Upper lobe of left lung (tissue), 6 donors: ENCODE results near the gene RABEP1. TPM values are rescaled to one million over a fixed set of nuclear protein-coding genes. Genes with fewer than 3 reads are reported as not detected.

Experiments used
- ATAC-seq, 2 donors: fragments of 200-7000 bp; cut with Tn5 transposase; one replicate each; pipeline ENCODE4 v1.9.1; 2022; ENCODE audit warnings: mild to moderate bottlenecking in 2 of 2, moderate library complexity in 2 of 2; ENCODE audit not compliant: low FRiP score in 2 of 2
- DNase-seq, 2 donors: peaks; one replicate each; pipeline ENCODE4 v3.0.0-alpha.2; 2019 to 2020
- H3K27ac ChIP-seq, 4 donors: fragments of 200-600 bp; sonication (generic); one replicate each; pipeline ENCODE4 v1.5.1; 2016 to 2019
- H3K27me3 ChIP-seq, 4 donors: fragments of 200-600 bp; sonication (generic); one replicate each; pipeline ENCODE4 v1.5.1; 2017 to 2019
- H3K36me3 ChIP-seq, 4 donors: fragments of 200-600 bp; sonication (generic); one replicate each; pipeline ENCODE4 v1.5.1; 2016 to 2019
- H3K4me1 ChIP-seq, 4 donors: fragments of 200-600 bp; sonication (generic); one replicate each; pipeline ENCODE4 v1.5.1; 2018 to 2019
- H3K4me3 ChIP-seq, 4 donors: fragments of 200-600 bp; sonication (generic); one replicate each; pipeline ENCODE4 v1.5.1; 2017 to 2019; ENCODE audit warnings: mild to moderate bottlenecking in 2 of 4, moderate library complexity in 1 of 4
- H3K9me3 ChIP-seq, 4 donors: fragments of 200-600 bp; sonication (generic); one replicate each; pipeline ENCODE4 v1.5.1; 2018 to 2019
- EP300 ChIP-seq, 4 donors: sonication (generic); formaldehyde crosslinking; IDR thresholded peaks; one replicate each; pipeline ENCODE4 v1.5.1; 2017; ENCODE audit warnings: antibody characterized with exemption in 4 of 4, control low read depth in 2 of 4
- POLR2A ChIP-seq, 4 donors: fragments of 450-650 bp; IDR thresholded peaks; one replicate each; pipeline ENCODE4 v1.5.1; 2016 to 2017; ENCODE audit warnings: antibody characterized with exemption in 4 of 4, mild to moderate bottlenecking in 2 of 4
- POLR2AphosphoS5 ChIP-seq, 2 donors: sonication (generic); formaldehyde crosslinking; IDR thresholded peaks; one replicate each; pipeline ENCODE4 v1.5.1; 2017; ENCODE audit warnings: antibody characterized with exemption in 2 of 2
- WGBS, 2 donors: methylation state at CpG; one replicate each; pipeline ENCODE4 v1.1.5; 2017 to 2018; 5-methylcytosine and 5-hydroxymethylcytosine counted together
- total RNA-seq, 6 donors: library from RNA; depleted of rRNA in 4 of 6; stranded (reverse); fragments of >200 nt in 4 of 6; gene quantifications; one replicate each; pipeline versions ENCODE4 v1.1.0 to v1.2.1, GENCODE V29; 2016 to 2021
- TF ChIP-seq, protein P1 (sequence below), 6 experiments: fragments of 450-650 bp in 4 of 6; fragments of 200-600 bp in 2 of 6; sonication (generic) in 2 of 6; IDR thresholded peaks; one replicate each; pipeline ENCODE4 v1.5.1; 2016 to 2019; ENCODE audit warnings: antibody characterized with exemption in 6 of 6
- donor health status: DM: no; HTN: no; CAD: no; lungs with moderate emphysema.
- donor health status: DM: no; HTN: yes; CAD: no; lungs with severe emphysema.

RABEP1 gene
- total RNA-seq, 6 donors from 2014 or later, result 36.1 to 81.7 (median 39.6) TPM

DNA sequence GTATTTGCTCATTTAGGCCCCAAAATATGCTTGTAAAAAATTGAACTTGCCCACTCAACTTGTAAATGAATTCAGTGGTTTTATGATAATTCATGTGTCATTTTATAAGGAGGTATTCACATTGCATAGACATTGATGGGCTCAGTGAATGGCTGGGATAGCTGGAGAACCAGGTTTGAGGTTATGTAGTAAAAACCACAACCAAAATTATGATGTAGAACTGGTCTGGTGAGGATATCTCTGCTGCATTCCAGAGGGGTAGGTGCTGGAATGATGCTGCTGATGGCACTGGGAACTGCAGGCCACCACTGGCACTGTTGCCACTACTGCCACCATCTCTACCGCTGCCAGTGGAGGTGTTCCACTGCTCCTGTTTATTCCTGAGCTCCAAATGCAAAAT, 21.5 kb upstream of the RABEP1 start:
- Histone ChIP-seq H3K9me3 (no peaks in the 10 kb centered on the region), H3K4me3 (no peak overlapping the region), H3K27me3 (no peaks in the 10 kb centered on the region), H3K36me3 (no peaks in the 10 kb centered on the region), H3K4me1 (no peaks in the 10 kb centered on the region), H3K27ac (no peak overlapping the region)
- WGBS, 2 donors, result 86% methylated on average over 1 of the region's 1 CpG; no CpG with 5 or more reads in 1 of the 2 donors
- no peak for TF ChIP-seq POLR2AphosphoS5 (IDR thresholded peaks at IDR 0.05)
- TF ChIP-seq, protein P1, sequence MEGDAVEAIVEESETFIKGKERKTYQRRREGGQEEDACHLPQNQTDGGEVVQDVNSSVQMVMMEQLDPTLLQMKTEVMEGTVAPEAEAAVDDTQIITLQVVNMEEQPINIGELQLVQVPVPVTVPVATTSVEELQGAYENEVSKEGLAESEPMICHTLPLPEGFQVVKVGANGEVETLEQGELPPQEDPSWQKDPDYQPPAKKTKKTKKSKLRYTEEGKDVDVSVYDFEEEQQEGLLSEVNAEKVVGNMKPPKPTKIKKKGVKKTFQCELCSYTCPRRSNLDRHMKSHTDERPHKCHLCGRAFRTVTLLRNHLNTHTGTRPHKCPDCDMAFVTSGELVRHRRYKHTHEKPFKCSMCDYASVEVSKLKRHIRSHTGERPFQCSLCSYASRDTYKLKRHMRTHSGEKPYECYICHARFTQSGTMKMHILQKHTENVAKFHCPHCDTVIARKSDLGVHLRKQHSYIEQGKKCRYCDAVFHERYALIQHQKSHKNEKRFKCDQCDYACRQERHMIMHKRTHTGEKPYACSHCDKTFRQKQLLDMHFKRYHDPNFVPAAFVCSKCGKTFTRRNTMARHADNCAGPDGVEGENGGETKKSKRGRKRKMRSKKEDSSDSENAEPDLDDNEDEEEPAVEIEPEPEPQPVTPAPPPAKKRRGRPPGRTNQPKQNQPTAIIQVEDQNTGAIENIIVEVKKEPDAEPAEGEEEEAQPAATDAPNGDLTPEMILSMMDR (IDR thresholded peaks at IDR 0.05), result no peak
- TF ChIP-seq POLR2A (IDR thresholded peaks at IDR 0.05), result no peak
- DNase-seq (no peak), ATAC-seq (no peak)

DNA sequence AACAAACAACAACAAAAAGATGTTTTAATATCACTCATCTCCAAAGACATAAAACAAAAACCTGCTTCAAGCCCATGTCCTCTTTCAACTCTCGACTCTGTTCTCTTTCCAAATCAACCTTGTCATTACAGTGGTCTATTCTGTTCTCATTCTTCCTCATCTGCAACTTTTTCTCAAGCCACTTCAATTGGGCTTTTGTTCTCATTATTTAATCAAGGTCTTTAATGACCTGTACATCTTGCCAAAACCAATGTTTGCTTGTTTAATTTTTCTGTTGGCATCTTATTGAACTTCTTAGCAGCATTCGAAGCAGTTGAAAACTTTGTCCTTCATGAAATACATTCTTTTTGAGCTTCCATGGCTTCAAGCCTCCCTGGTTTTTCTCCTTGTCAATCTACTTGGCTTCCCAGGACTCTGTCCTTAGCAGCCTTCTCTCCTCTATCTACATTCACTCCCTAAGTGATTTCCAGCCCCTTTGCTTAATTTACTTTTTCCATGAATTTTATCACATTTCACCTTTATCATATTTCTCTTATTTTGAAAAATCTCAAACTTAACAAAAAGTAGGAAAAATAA, 19.6 kb upstream of the RABEP1 start:
- TF ChIP-seq EP300 (IDR thresholded peaks at IDR 0.05) (no peak), POLR2A (IDR thresholded peaks at IDR 0.05) (no peak), POLR2AphosphoS5 (IDR thresholded peaks at IDR 0.05) (no peak)
- TF ChIP-seq, protein P1 (IDR thresholded peaks at IDR 0.05), result no peak
- ATAC-seq, result no peak
- WGBS, 2 donors, result 53% methylated on average over 2 of the region's 2 CpGs
- H3K27ac ChIP-seq, result no peak overlapping the region
- H3K4me1 ChIP-seq, result no peaks in the 10 kb centered on the region
- no peaks in the 10 kb centered on the region for H3K9me3 ChIP-seq
- no peak for DNase-seq
- no peak overlapping the region for H3K4me3 ChIP-seq
- no peaks in the 10 kb centered on the region for H3K36me3 ChIP-seq
- H3K27me3 ChIP-seq, result no peaks in the 10 kb centered on the region

DNA sequence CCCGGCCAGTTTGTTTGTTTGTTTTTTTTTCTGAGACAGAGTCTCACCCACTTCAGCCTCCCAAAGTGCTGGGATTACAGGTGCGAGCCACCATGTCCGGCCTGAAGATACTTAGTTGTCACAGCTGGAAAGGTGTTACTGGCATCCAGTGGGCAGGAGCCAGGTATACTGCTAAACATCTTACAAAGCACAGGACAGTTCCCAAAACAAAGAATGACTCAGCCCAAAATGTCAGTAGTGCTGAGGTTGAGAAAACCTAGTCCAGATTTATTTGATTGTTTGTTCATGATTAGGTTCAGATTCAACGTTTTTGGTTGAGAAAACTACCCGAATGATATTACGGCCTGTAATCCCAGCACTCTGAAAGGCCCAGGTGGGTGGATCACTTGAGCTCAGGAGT, 18.6 kb upstream of the RABEP1 start:
- DNase-seq (no peak), ATAC-seq (no peak)
- no peak overlapping the region for H3K4me3 ChIP-seq
- H3K27ac ChIP-seq, result no peak overlapping the region
- H3K27me3 ChIP-seq, result no peaks in the 10 kb centered on the region
- no peaks in the 10 kb centered on the region for H3K4me1 ChIP-seq
- H3K36me3 ChIP-seq, result no peaks in the 10 kb centered on the region
- WGBS, 2 donors, result 90 to 95% methylated on average over 6 of the region's 6 CpGs
- TF ChIP-seq POLR2A (IDR thresholded peaks at IDR 0.05), result no peak
- TF ChIP-seq, protein P1 (IDR thresholded peaks at IDR 0.05), result no peak
- TF ChIP-seq EP300 (IDR thresholded peaks at IDR 0.05), result no peak
- no peak for TF ChIP-seq POLR2AphosphoS5 (IDR thresholded peaks at IDR 0.05)
- H3K9me3 ChIP-seq, result no peaks in the 10 kb centered on the region

DNA sequence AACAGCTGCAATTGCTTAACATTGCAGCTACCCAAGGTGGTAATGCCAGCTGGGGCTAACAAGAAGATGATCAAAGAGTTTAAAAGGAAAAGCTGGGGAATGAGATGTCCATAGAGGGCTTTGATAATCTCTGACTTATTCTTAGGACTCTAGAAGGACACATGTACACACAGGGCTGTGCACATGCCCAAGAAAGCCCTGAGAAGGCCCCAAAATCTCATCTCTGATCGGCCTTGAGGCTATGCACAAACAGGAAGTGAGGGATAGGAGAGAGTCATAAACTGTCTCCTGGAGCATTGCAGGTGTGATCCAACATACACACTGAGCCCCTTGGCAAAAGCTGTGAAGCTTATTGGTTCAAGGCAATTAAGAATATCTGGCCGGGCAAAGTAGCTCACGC, 17.2 kb upstream of the RABEP1 start:
- H3K36me3 ChIP-seq, result no peaks in the 10 kb centered on the region
- WGBS, 2 donors, result 81 to 85% methylated on average over 3 of the region's 3 CpGs
- H3K27ac ChIP-seq, result no peak overlapping the region
- no peak for ATAC-seq
- H3K9me3 ChIP-seq, result no peaks in the 10 kb centered on the region
- no peak for TF ChIP-seq EP300 (IDR thresholded peaks at IDR 0.05)
- TF ChIP-seq, protein P1 (IDR thresholded peaks at IDR 0.05), result no peak
- no peak for TF ChIP-seq POLR2A (IDR thresholded peaks at IDR 0.05)
- TF ChIP-seq POLR2AphosphoS5 (IDR thresholded peaks at IDR 0.05), result no peak
- no peaks in the 10 kb centered on the region for H3K4me1 ChIP-seq
- DNase-seq, result no peak
- H3K4me3 ChIP-seq, result no peak overlapping the region
- H3K27me3 ChIP-seq, result no peaks in the 10 kb centered on the region

DNA sequence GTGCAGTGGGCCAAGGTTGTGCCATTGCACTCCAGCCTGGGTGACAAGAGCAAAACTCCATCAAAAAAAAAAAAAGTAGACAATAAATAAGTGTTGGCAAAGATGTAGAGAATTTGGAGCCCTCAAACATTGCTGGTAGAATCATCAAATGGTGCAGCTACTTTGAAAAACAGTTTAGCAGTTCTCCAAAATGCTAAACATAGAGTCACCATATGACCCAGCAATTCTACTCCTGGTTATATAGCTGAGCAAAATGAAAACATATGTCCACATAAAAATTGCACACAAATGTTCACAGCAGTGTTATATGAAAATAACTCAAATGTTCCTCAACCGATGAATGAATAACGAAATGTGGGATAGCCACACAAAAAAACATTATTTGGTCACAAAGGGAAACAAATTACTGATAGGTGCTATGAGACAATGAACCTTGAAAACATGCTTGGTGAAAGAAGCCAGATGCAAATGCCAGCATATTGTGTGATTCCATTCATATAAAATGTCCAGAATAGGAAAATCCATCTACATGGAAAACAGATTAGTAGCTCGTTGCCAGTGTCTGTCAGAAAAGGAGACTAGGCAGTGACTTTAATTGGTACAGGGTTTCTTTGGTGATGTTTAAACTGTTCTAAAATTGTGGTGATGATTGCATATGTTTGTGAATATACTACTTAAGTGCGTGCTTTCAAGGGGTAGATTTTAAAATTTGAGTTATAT, 12.7 kb upstream of the RABEP1 start:
- WGBS, 2 donors, result 81 to 90% methylated on average over 4 of the region's 4 CpGs
- H3K9me3 ChIP-seq, result no peaks in the 10 kb centered on the region
- H3K27ac ChIP-seq, result no peak overlapping the region
- DNase-seq (no peak), ATAC-seq (no peak)
- no peaks in the 10 kb centered on the region for H3K4me1 ChIP-seq
- no peaks in the 10 kb centered on the region for H3K36me3 ChIP-seq
- no peak overlapping the region for H3K4me3 ChIP-seq
- no peak for TF ChIP-seq EP300 (IDR thresholded peaks at IDR 0.05)
- TF ChIP-seq POLR2A (IDR thresholded peaks at IDR 0.05), result no peak
- TF ChIP-seq POLR2AphosphoS5 (IDR thresholded peaks at IDR 0.05), result no peak
- TF ChIP-seq, protein P1 (IDR thresholded peaks at IDR 0.05), result no peak
- H3K27me3 ChIP-seq, result no peaks in the 10 kb centered on the region
